Measurements from ENCODE around the gene ZNF526.

ZNF526 gene

GRCh38 chr19:42253245-42254088, 33.4 kb downstream of the ZNF526 start:
- CTCF ChIA-PET = interaction anchor here (11.8 kb wide), 1 partner anchor 26 kb away, joined by 276 read pairs; no protein-coding TSS in a partner anchor
- H3K4me3 ChIP-seq (ENCODE audit: low read depth, low read length) = peak overlapping the region; percentile 83
- peaks cover 34% of the 10 kb centered on the region for H3K4me1 ChIP-seq (ENCODE audit: control insufficient read depth, insufficient read depth, low read length)
- no peaks in the 10 kb centered on the region for H3K9me3 ChIP-seq (ENCODE audit: control insufficient read depth, insufficient read depth, low read depth, low read length)
- peaks cover 7 to 20% of the 10 kb centered on the region in 2 experiments; a peak in 2 of 3 replicates for H3K36me3 ChIP-seq (ENCODE audit: control insufficient read depth in 2 of 2, insufficient read depth in 1 of 2, low read length in 2 of 2)
- POLR2A ChIA-PET = interaction anchor here (0.6 to 13.9 kb wide), 4 partner anchors 10 to 448 kb away, joined by 3 to 242 read pairs (median 18); partner anchors contain the start of gene GSK3A
- H3K27ac ChIP-seq (ENCODE audit: extremely low read depth, low read depth, low read length) = peak overlapping the region; percentile 99
- TF ChIP-seq ZNF792 (tag by site-specific recombination; IDR thresholded peaks at IDR 0.05) (no peak), ZBTB1 (tag by site-specific recombination; IDR thresholded peaks at IDR 0.05) (0 out of 2 replicates have a peak, but pooled peaks have one; percentile 5), BCL6B (tag by site-specific recombination; IDR thresholded peaks at IDR 0.05) (0 out of 2 replicates have a peak, but pooled peaks have one; percentile 16), ZNF76 (tag by site-specific recombination; IDR thresholded peaks at IDR 0.05; ENCODE audit: borderline replicate concordance, low read depth) (peak; percentile 82), ZNF555 (tag by site-specific recombination; conservative IDR thresholded peaks at IDR 0.05) (no peak), SP3 (tag by site-specific recombination; IDR thresholded peaks at IDR 0.05) (peak; percentile 80), OVOL3 (tag by site-specific recombination; IDR thresholded peaks at IDR 0.05) (no peak), GLIS2 (tag by site-specific recombination; IDR thresholded peaks at IDR 0.05) (peak; percentile 93), ZNF639 (tag by site-specific recombination; IDR thresholded peaks at IDR 0.05) (peak; percentile 11; the same call in 1 of the 2 replicates), ZNF394 (tag by site-specific recombination; IDR thresholded peaks at IDR 0.05; ENCODE audit: borderline replicate concordance) (peak; percentile 58), ZNF747 (tag by site-specific recombination; IDR thresholded peaks at IDR 0.05) (no peak), ZNF324 (tag by site-specific recombination; IDR thresholded peaks at IDR 0.05) (no peak), MYNN (tag by site-specific recombination; IDR thresholded peaks at IDR 0.05; ENCODE audit: borderline replicate concordance) (no peak), ZNF501 (tag by site-specific recombination; IDR thresholded peaks at IDR 0.05) (peak; percentile 46; the same call in 1 of the 2 replicates), GLI4 (tag by site-specific recombination; IDR thresholded peaks at IDR 0.05) (no peak), ZIC2 (tag by site-specific recombination; IDR thresholded peaks at IDR 0.05) (peak; percentile 68), HOXD13 (CRISPR knock-in tag; IDR thresholded peaks at IDR 0.05; ENCODE audit: borderline replicate concordance) (no peak), ZNF529 (tag by site-specific recombination; IDR thresholded peaks at IDR 0.05; ENCODE audit: insufficient replicate concordance) (no peak), PRDM6 (tag by site-specific recombination; IDR thresholded peaks at IDR 0.05) (no peak), SCRT2 (tag by site-specific recombination; IDR thresholded peaks at IDR 0.05) (no peak), ZNF18 (tag by site-specific recombination; IDR thresholded peaks at IDR 0.05) (no peak), ZNF292 (tag by site-specific recombination; IDR thresholded peaks at IDR 0.05; ENCODE audit: borderline replicate concordance, low read depth) (no peak), ZNF121 (tag by site-specific recombination; IDR thresholded peaks at IDR 0.05) (no peak), OSR2 (tag by site-specific recombination; IDR thresholded peaks at IDR 0.05) (peak; percentile 67; the same call in 1 of the 2 replicates), ZNF24 (tag by site-specific recombination; IDR thresholded peaks at IDR 0.05) (peak; percentile 81), ZNF670 (tag by site-specific recombination; IDR thresholded peaks at IDR 0.05; ENCODE audit: low read depth) (no peak), ZFP3 (tag by site-specific recombination; IDR thresholded peaks at IDR 0.05; ENCODE audit: low read depth) (no peak), TRIM28 (IDR thresholded peaks at IDR 0.05; ENCODE audit: borderline replicate concordance, low read length) (no peak), ZNF521 (tag by site-specific recombination; IDR thresholded peaks at IDR 0.05) (no peak), ZNF514 (tag by site-specific recombination; IDR thresholded peaks at IDR 0.05) (no peak), BCL11A (tag by site-specific recombination; IDR thresholded peaks at IDR 0.05; ENCODE audit: low read depth) (no peak)

Measured in HEK293 (cell line).